Lower leg skin (tissue), 3 donors: ENCODE measurements around the gene BNC2.

Experiments used
- CTCF ChIP-seq, 3 donors: fragments of 450-650 bp; IDR thresholded peaks; one replicate each; pipeline ENCODE4 v1.5.1; 2016; ENCODE audit warnings: antibody characterized with exemption in 3 of 3, mild to moderate bottlenecking in 3 of 3, moderate library complexity in 2 of 3
- POLR2A ChIP-seq, 2 donors: fragments of 450-650 bp; IDR thresholded peaks; one replicate each; pipeline ENCODE4 v1.6.1; 2016 to 2017; ENCODE audit warnings: antibody characterized with exemption in 2 of 2, mild to moderate bottlenecking in 1 of 2, moderate library complexity in 1 of 2

DNA sequence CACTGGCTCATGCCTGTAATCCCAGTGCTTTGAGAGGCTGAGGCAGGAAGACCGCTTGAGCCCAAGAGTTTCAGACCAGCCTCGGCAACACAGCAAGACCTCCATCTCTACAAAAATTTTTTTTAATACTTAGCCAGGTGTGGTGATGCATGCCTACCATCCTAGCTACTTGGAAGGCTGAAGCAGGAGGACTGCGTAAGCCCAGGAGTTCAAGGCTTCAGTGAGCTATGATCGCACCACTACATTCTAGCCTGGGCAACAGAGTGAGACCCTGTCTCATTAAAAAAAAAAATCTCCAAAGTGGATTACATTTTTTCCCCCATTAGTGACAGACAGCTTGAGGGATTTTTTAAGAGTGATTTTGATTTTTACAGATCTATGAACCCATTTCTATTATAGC is 230.8 kb downstream of the BNC2 start:
- TF ChIP-seq POLR2A (IDR thresholded peaks at IDR 0.05) (no peak), CTCF (IDR thresholded peaks at IDR 0.05) (no peak)
